NOMO-1 (cell line): ENCODE measurements around the gene TAMALIN.

Experiments
- DNase-seq, 2 experiments: peaks; one replicate each; lab custom pipeline; 2025; ENCODE audit not compliant: unreplicated experiment in 2 of 2; lab: John Stamatoyannopoulos, UW

The TAMALIN gene

GRCh38 chr12:52063981-52064649, 57.4 kb downstream of the TAMALIN start:
- DNase-seq: no peak
